ENCODE measurements around the gene FBP1. TPM values are rescaled to one million over a fixed set of nuclear protein-coding genes. Genes with fewer than 3 reads are reported as not detected.

FBP1 gene
- total RNA-seq, 1 experiment from 2014 or later, result 48.1 TPM

- no peak for ATAC-seq
- Histone ChIP-seq H3K36me3 (ENCODE audit: low read depth, low read length) (no peaks in the 10 kb centered on the region), H3K4me2 (ENCODE audit: low read length) (no peak overlapping the region), H4K20me1 (ENCODE audit: low read length) (no peaks in the 10 kb centered on the region), H3K27me3 (ENCODE audit: low read length) (no peaks in the 10 kb centered on the region), H3K9ac (ENCODE audit: low read length) (no peak overlapping the region), H3K27ac (ENCODE audit: low read length) (no peak overlapping the region), H3K4me1 (ENCODE audit: insufficient read depth, low read length) (no peaks in the 10 kb centered on the region), H3F3A (ENCODE audit: low read length, unreplicated experiment) (no peaks in the 10 kb centered on the region), H3K4me3 (ENCODE audit: low read length) (no peak overlapping the region), H3K9me2 (replicated peaks; ENCODE audit: low read length) (no peaks in the 10 kb centered on the region), H3K9me3 (ENCODE audit: low read length) (no peaks in the 10 kb centered on the region), H3K79me2 (ENCODE audit: low read length) (no peaks in the 10 kb centered on the region), H2AFZ (ENCODE audit: low read length) (no peak overlapping the region)
- no TSS peak for BruUV-seq (replicated peaks)
- ChIA-PET CTCF (no interaction called here), POLR2A (ENCODE audit: unreplicated experiment) (no interaction called here)
- no peak for DNase-seq
- intact Hi-C loops (cut with micrococcal nuclease), result no loop called here
- TF ChIP-seq EZH2 (IDR thresholded peaks at IDR 0.05; ENCODE audit: low read length, unreplicated experiment) (no peak), EZH2phosphoT487 (IDR thresholded peaks at IDR 0.05; ENCODE audit: borderline replicate concordance, low read length) (no peak), CTCF (conservative IDR thresholded peaks at IDR 0.05; ENCODE audit: low read depth, low read length) (no peak)
These were observed 63.2 kb downstream of the FBP1 start for GRCh38 chr9:94576131-94576530.

GRCh38 chr9:94568972-94569712, 70.2 kb downstream of the FBP1 start:
- no peak overlapping the region for H3K9ac ChIP-seq (ENCODE audit: low read length)
- no peak overlapping the region for H3K27ac ChIP-seq (ENCODE audit: low read length)
- POLR2A ChIA-PET (ENCODE audit: unreplicated experiment), result no interaction called here
- ATAC-seq, result no peak
- H3K9me2 ChIP-seq (replicated peaks; ENCODE audit: low read length), result no peaks in the 10 kb centered on the region
- H4K20me1 ChIP-seq (ENCODE audit: low read length), result no peaks in the 10 kb centered on the region
- intact Hi-C loops (cut with micrococcal nuclease), result no loop called here
- H3K79me2 ChIP-seq (ENCODE audit: low read length), result no peaks in the 10 kb centered on the region
- no peaks in the 10 kb centered on the region for H3K27me3 ChIP-seq (ENCODE audit: low read length)
- H3K4me3 ChIP-seq (ENCODE audit: low read length), result no peak overlapping the region
- no peak overlapping the region for H2AFZ ChIP-seq (ENCODE audit: low read length)
- CTCF ChIA-PET, result no interaction called here
- no peaks in the 10 kb centered on the region for H3K4me1 ChIP-seq (ENCODE audit: insufficient read depth, low read length)
- H3K9me3 ChIP-seq (ENCODE audit: low read length), result no peaks in the 10 kb centered on the region
- H3F3A ChIP-seq (ENCODE audit: low read length, unreplicated experiment), result no peaks in the 10 kb centered on the region
- no TSS peak for BruUV-seq (replicated peaks)
- H3K36me3 ChIP-seq (ENCODE audit: low read depth, low read length), result no peaks in the 10 kb centered on the region
- no peak for DNase-seq
- TF ChIP-seq CTCF (conservative IDR thresholded peaks at IDR 0.05; ENCODE audit: low read depth, low read length), result no peak
- TF ChIP-seq EZH2phosphoT487 (IDR thresholded peaks at IDR 0.05; ENCODE audit: borderline replicate concordance, low read length), result no peak
- TF ChIP-seq EZH2 (IDR thresholded peaks at IDR 0.05; ENCODE audit: low read length, unreplicated experiment), result no peak
- no peak overlapping the region for H3K4me2 ChIP-seq (ENCODE audit: low read length)

GRCh38 chr9:94568250-94568889, 70.9 kb downstream of the FBP1 start:
- no TSS peak for BruUV-seq (replicated peaks)
- ChIA-PET CTCF (no interaction called here), POLR2A (ENCODE audit: unreplicated experiment) (no interaction called here)
- ATAC-seq (no peak), DNase-seq (no peak)
- Histone ChIP-seq H2AFZ (ENCODE audit: low read length) (no peak overlapping the region), H3K4me1 (ENCODE audit: insufficient read depth, low read length) (no peaks in the 10 kb centered on the region), H3K9me2 (replicated peaks; ENCODE audit: low read length) (no peaks in the 10 kb centered on the region), H4K20me1 (ENCODE audit: low read length) (no peaks in the 10 kb centered on the region), H3K4me3 (ENCODE audit: low read length) (no peak overlapping the region), H3K36me3 (ENCODE audit: low read depth, low read length) (no peaks in the 10 kb centered on the region), H3K27ac (ENCODE audit: low read length) (no peak overlapping the region), H3K4me2 (ENCODE audit: low read length) (no peak overlapping the region), H3F3A (ENCODE audit: low read length, unreplicated experiment) (no peaks in the 10 kb centered on the region), H3K79me2 (ENCODE audit: low read length) (no peaks in the 10 kb centered on the region), H3K27me3 (ENCODE audit: low read length) (no peaks in the 10 kb centered on the region), H3K9ac (ENCODE audit: low read length) (no peak overlapping the region), H3K9me3 (ENCODE audit: low read length) (no peaks in the 10 kb centered on the region)
- TF ChIP-seq EZH2 (IDR thresholded peaks at IDR 0.05; ENCODE audit: low read length, unreplicated experiment) (no peak), CTCF (conservative IDR thresholded peaks at IDR 0.05; ENCODE audit: low read depth, low read length) (no peak), EZH2phosphoT487 (IDR thresholded peaks at IDR 0.05; ENCODE audit: borderline replicate concordance, low read length) (no peak)
- intact Hi-C loops (cut with micrococcal nuclease), result no loop called here
